ENCODE measurements around the gene SLC43A2.
A peak's percentile ranks its signal among the peaks of the same experiment; 100 is the strongest.

The SLC43A2 gene

GRCh38 chr17:1646199-1646875, 17.7 kb upstream of the SLC43A2 start:
- Mint-ChIP-seq H3K4me1 (peaks cover 27% of the 10 kb centered on the region), H3K4me3 (no peak overlapping the region), H3K36me3 (no peaks in the 10 kb centered on the region), H3K27ac (peak overlapping the region; percentile 35), H3K27me3 (no peaks in the 10 kb centered on the region), H3K9me3 (no peaks in the 10 kb centered on the region)

- H3K36me3 Mint-ChIP-seq, result no peaks in the 10 kb centered on the region
- H3K4me1 Mint-ChIP-seq, result peaks cover 27% of the 10 kb centered on the region
- no peaks in the 10 kb centered on the region for H3K9me3 Mint-ChIP-seq
- H3K27me3 Mint-ChIP-seq, result no peaks in the 10 kb centered on the region
- H3K4me3 Mint-ChIP-seq, result peak within 1 kb of the TSS; percentile 85
- H3K27ac Mint-ChIP-seq, result peak within 1 kb of the TSS; percentile 35
These were observed 16.9 kb upstream of the SLC43A2 start, which contains the start of gene SCARF1 for GRCh38 chr17:1645207-1646171. TSS of gene SCARF1 (minus strand) at chr17:1645732. CDS start at chr17:1645697, 35 bp downstream.

- Mint-ChIP-seq H3K27ac (peak overlapping the region; percentile 41), H3K4me1 (peaks cover 27% of the 10 kb centered on the region), H3K9me3 (no peaks in the 10 kb centered on the region), H3K27me3 (no peaks in the 10 kb centered on the region), H3K4me3 (peak overlapping the region; percentile 85), H3K36me3 (no peaks in the 10 kb centered on the region)
These were observed 16.0 kb upstream of the SLC43A2 start for GRCh38 chr17:1644493-1645206.

GRCh38 chr17:1643999-1644492, 15.4 kb upstream of the SLC43A2 start:
- H3K27ac Mint-ChIP-seq, result peak overlapping the region; percentile 41

GRCh38 chr17:1643293-1643998, 14.8 kb upstream of the SLC43A2 start:
- Mint-ChIP-seq H3K27ac (no peak overlapping the region), H3K4me1 (peaks cover 27% of the 10 kb centered on the region), H3K9me3 (no peaks in the 10 kb centered on the region), H3K36me3 (no peaks in the 10 kb centered on the region), H3K27me3 (no peaks in the 10 kb centered on the region), H3K4me3 (no peak overlapping the region)

More at GRCh38 chr17:1643999-1644492, 15.4 kb upstream of the SLC43A2 start:
- Mint-ChIP-seq H3K27me3 (no peaks in the 10 kb centered on the region), H3K4me1 (peaks cover 27% of the 10 kb centered on the region), H3K4me3 (peak overlapping the region; percentile 85), H3K36me3 (no peaks in the 10 kb centered on the region), H3K9me3 (no peaks in the 10 kb centered on the region)

- H3K36me3 Mint-ChIP-seq, result no peaks in the 10 kb centered on the region
- H3K9me3 Mint-ChIP-seq, result no peaks in the 10 kb centered on the region
- H3K27me3 Mint-ChIP-seq, result no peaks in the 10 kb centered on the region
- H3K27ac Mint-ChIP-seq, result no peak overlapping the region
- H3K4me1 Mint-ChIP-seq, result peaks cover 17% of the 10 kb centered on the region
- no peak overlapping the region for H3K4me3 Mint-ChIP-seq
These were observed 12.4 kb upstream of the SLC43A2 start for GRCh38 chr17:1641065-1641403.

- Mint-ChIP-seq H3K9me3 (no peaks in the 10 kb centered on the region), H3K27me3 (no peaks in the 10 kb centered on the region), H3K4me1 (peaks cover 12% of the 10 kb centered on the region), H3K27ac (no peak overlapping the region), H3K36me3 (no peaks in the 10 kb centered on the region), H3K4me3 (no peak overlapping the region)
These were observed 11.9 kb upstream of the SLC43A2 start for GRCh38 chr17:1640329-1641064.

GRCh38 chr17:1639549-1640180, 11.0 kb upstream of the SLC43A2 start:
- H3K27ac Mint-ChIP-seq, result no peak overlapping the region

GRCh38 chr17:1638624-1639300, 10.1 kb upstream of the SLC43A2 start:
- Mint-ChIP-seq H3K4me3 (no peak overlapping the region), H3K9me3 (no peaks in the 10 kb centered on the region), H3K4me1 (no peaks in the 10 kb centered on the region), H3K27me3 (no peaks in the 10 kb centered on the region), H3K27ac (peak overlapping the region; percentile 17), H3K36me3 (no peaks in the 10 kb centered on the region)

More at GRCh38 chr17:1639549-1640180, 11.0 kb upstream of the SLC43A2 start:
- Mint-ChIP-seq H3K27me3 (no peaks in the 10 kb centered on the region), H3K36me3 (no peaks in the 10 kb centered on the region), H3K9me3 (no peaks in the 10 kb centered on the region), H3K4me1 (peaks cover 8% of the 10 kb centered on the region), H3K4me3 (no peak overlapping the region)

- Mint-ChIP-seq H3K36me3 (no peaks in the 10 kb centered on the region), H3K9me3 (no peaks in the 10 kb centered on the region), H3K4me1 (no peaks in the 10 kb centered on the region), H3K27me3 (no peaks in the 10 kb centered on the region), H3K27ac (no peak overlapping the region), H3K4me3 (no peak overlapping the region)
These were observed 9.5 kb upstream of the SLC43A2 start for GRCh38 chr17:1638171-1638590.

GRCh38 chr17:1636732-1637285, 8.2 kb upstream of the SLC43A2 start:
- Mint-ChIP-seq H3K4me3 (no peak overlapping the region), H3K27ac (no peak overlapping the region), H3K27me3 (no peaks in the 10 kb centered on the region), H3K9me3 (no peaks in the 10 kb centered on the region), H3K4me1 (no peaks in the 10 kb centered on the region), H3K36me3 (no peaks in the 10 kb centered on the region)

GRCh38 chr17:1635675-1636465, 7.2 kb upstream of the SLC43A2 start:
- Mint-ChIP-seq H3K4me1 (no peaks in the 10 kb centered on the region), H3K27ac (peak overlapping the region; percentile 8), H3K27me3 (no peaks in the 10 kb centered on the region), H3K9me3 (no peaks in the 10 kb centered on the region), H3K36me3 (no peaks in the 10 kb centered on the region), H3K4me3 (no peak overlapping the region)
